Tibial artery (tissue), 4 donors: ENCODE measurements around the gene CALN1.

Experiments
- DNase-seq, 2 donors: peaks; one replicate each; pipeline ENCODE4 v3.0.0-alpha.2; 2019
- H3K27ac ChIP-seq, 2 donors: fragments of 200-600 bp; sonication (generic) in 1 of 2; 1 replicate in 1 of 2; 2 replicates in 1 of 2; pipeline ENCODE4 v1.5.1; 2018 to 2019; ENCODE audit warnings: mild to moderate bottlenecking in 1 of 2
- H3K27me3 ChIP-seq, 2 donors: fragments of 200-600 bp; sonication (generic) in 1 of 2; one replicate each; pipeline versions ENCODE4 v1.5.1 to v1.6.0; 2016 to 2019
- H3K36me3 ChIP-seq, 3 donors: fragments of 200-600 bp; sonication (generic) in 2 of 3; one replicate each; pipeline ENCODE4 v1.5.1; 2016 to 2019; ENCODE audit warnings: mild to moderate bottlenecking in 2 of 3
- H3K4me1 ChIP-seq, 4 donors: fragments of 200-600 bp; sonication (generic) in 2 of 4; 1 replicate in 3 of 4; 2 replicates in 1 of 4; pipeline ENCODE4 v1.5.1; 2016 to 2019
- H3K4me3 ChIP-seq, 2 donors: fragments of 200-600 bp; sonication (generic) in 1 of 2; 1 replicate in 1 of 2; 2 replicates in 1 of 2; pipeline ENCODE4 v1.5.1; 2018 to 2019; ENCODE audit warnings: mild to moderate bottlenecking in 2 of 2
- H3K9me3 ChIP-seq, 3 donors: fragments of 200-600 bp; sonication (generic) in 1 of 3; one replicate each; pipeline ENCODE4 v1.5.1; 2016 to 2019
- intact Hi-C: fragments of 100-400 bp; cut with DNase I; formaldehyde crosslinking; loops from one replicate; pipeline ENCODE4 v1.15.0; 2023; ENCODE audit warnings: low total_unique reads
- TF ChIP-seq, protein P1 (sequence below), 2 experiments: fragments of 200-600 bp in 1 of 2; fragments of 450-650 bp in 1 of 2; IDR thresholded peaks; one replicate each; pipeline ENCODE4 v1.5.1; 2017 to 2019; ENCODE audit warnings: antibody characterized with exemption in 2 of 2, mild to moderate bottlenecking in 1 of 2, moderate library complexity in 1 of 2

The CALN1 gene

DNA sequence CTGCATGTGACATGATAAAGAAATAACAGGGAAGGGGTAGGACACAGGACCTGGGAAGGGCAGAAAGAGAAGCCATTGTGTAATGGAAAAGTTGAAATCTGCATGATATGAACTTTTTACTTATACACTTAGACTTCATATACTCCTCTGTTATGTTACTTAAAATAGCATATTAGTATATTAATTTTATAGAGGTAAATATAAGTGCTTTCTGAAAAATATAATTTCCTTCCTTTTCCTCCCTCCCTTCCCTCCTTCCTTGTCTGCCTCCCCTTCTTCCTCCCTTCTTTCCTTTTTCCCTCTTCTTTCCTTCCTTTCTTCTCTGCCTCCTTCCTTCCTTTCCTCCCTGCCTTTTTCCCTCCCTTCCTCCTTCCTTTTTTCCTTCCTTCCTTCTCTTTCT is 363.7 kb downstream of the CALN1 start:
- no peak overlapping the region for H3K27ac ChIP-seq
- no peaks in the 10 kb centered on the region for H3K27me3 ChIP-seq
- intact Hi-C loops: no loop called here
- H3K9me3 ChIP-seq: peaks cover 0 to 8% (median 0%) of the 10 kb centered on the region in 3 donors
- H3K4me1 ChIP-seq: no peaks in the 10 kb centered on the region
- no peak overlapping the region for H3K4me3 ChIP-seq
- DNase-seq: no peak
- TF ChIP-seq, protein P1, sequence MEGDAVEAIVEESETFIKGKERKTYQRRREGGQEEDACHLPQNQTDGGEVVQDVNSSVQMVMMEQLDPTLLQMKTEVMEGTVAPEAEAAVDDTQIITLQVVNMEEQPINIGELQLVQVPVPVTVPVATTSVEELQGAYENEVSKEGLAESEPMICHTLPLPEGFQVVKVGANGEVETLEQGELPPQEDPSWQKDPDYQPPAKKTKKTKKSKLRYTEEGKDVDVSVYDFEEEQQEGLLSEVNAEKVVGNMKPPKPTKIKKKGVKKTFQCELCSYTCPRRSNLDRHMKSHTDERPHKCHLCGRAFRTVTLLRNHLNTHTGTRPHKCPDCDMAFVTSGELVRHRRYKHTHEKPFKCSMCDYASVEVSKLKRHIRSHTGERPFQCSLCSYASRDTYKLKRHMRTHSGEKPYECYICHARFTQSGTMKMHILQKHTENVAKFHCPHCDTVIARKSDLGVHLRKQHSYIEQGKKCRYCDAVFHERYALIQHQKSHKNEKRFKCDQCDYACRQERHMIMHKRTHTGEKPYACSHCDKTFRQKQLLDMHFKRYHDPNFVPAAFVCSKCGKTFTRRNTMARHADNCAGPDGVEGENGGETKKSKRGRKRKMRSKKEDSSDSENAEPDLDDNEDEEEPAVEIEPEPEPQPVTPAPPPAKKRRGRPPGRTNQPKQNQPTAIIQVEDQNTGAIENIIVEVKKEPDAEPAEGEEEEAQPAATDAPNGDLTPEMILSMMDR (IDR thresholded peaks at IDR 0.05): no peak
- H3K36me3 ChIP-seq: no peaks in the 10 kb centered on the region

DNA sequence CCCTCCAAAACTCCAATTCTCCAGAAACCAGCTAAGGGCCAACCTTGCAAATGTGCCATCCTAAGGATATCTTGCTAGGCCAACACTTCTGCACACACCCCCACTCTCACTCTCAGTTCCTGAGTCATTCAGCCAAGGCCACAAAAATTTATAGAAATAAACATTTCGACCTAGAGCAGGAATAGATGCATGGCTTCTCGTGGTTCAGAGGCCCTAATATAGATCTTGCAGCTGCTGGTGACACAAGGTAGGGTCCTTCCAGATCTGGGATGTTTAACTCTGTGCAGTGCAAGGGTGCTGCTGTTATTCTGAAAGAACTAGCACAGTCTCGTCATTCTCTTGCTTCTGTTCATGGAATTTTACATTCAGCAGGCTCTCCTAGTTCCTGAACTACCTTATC is 369.3 kb downstream of the CALN1 start:
- H3K27me3 ChIP-seq: no peaks in the 10 kb centered on the region
- intact Hi-C loops: no loop called here
- TF ChIP-seq, protein P1 (IDR thresholded peaks at IDR 0.05): no peak
- no peaks in the 10 kb centered on the region for H3K36me3 ChIP-seq
- no peaks in the 10 kb centered on the region for H3K9me3 ChIP-seq
- no peak for DNase-seq
- H3K4me3 ChIP-seq: no peak overlapping the region
- no peak overlapping the region for H3K27ac ChIP-seq
- H3K4me1 ChIP-seq: no peaks in the 10 kb centered on the region

DNA sequence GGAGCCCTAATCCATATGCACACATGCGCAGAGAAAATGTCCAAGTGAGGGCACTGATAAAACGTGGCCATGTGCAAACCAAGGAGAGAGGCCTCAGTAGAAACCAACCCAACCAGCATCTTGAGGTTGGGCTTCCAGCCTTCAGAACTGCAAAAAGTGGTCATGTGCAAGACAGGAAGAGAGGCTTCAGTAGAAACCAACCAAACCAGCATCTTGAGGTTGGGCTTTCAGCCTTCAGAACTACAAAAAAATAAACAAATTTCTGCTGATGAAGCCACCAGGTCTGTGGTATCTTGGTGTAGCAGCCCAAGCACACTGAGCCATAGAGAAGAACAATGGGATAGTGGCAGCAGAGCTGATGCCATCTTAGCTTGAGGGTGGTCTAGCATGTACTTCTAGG is 371.5 kb downstream of the CALN1 start:
- H3K36me3 ChIP-seq: no peaks in the 10 kb centered on the region
- no peak overlapping the region for H3K4me3 ChIP-seq
- TF ChIP-seq, protein P1 (IDR thresholded peaks at IDR 0.05): no peak
- no peaks in the 10 kb centered on the region for H3K4me1 ChIP-seq
- DNase-seq: no peak
- no peak overlapping the region for H3K27ac ChIP-seq
- no peaks in the 10 kb centered on the region for H3K27me3 ChIP-seq
- H3K9me3 ChIP-seq: no peaks in the 10 kb centered on the region
- intact Hi-C loops: no loop called here

DNA sequence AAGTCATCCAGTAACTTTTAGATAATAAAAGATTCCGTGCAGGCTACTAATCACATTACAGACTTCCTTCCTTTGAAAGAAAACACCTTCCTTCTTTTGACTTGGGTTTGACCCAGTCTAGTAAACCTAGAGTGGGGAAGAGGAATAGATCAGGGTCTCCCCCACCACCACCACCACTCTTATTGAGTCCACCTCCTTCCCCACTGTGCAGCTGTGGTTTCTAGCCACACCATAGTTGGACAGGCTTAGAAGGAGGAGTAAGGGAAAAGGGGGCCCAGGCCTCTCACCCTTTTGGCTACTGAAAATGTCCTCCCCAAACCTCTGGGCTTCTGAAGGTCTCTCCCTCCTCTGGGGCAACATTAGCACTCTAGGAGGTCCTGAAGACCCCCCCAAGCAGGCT is 372.7 kb downstream of the CALN1 start:
- no peaks in the 10 kb centered on the region for H3K36me3 ChIP-seq
- no peaks in the 10 kb centered on the region for H3K27me3 ChIP-seq
- no peak overlapping the region for H3K27ac ChIP-seq
- no peaks in the 10 kb centered on the region for H3K4me1 ChIP-seq
- TF ChIP-seq, protein P1 (IDR thresholded peaks at IDR 0.05): no peak
- H3K4me3 ChIP-seq: no peak overlapping the region
- H3K9me3 ChIP-seq: no peaks in the 10 kb centered on the region
- DNase-seq: no peak
- intact Hi-C loops: no loop called here

DNA sequence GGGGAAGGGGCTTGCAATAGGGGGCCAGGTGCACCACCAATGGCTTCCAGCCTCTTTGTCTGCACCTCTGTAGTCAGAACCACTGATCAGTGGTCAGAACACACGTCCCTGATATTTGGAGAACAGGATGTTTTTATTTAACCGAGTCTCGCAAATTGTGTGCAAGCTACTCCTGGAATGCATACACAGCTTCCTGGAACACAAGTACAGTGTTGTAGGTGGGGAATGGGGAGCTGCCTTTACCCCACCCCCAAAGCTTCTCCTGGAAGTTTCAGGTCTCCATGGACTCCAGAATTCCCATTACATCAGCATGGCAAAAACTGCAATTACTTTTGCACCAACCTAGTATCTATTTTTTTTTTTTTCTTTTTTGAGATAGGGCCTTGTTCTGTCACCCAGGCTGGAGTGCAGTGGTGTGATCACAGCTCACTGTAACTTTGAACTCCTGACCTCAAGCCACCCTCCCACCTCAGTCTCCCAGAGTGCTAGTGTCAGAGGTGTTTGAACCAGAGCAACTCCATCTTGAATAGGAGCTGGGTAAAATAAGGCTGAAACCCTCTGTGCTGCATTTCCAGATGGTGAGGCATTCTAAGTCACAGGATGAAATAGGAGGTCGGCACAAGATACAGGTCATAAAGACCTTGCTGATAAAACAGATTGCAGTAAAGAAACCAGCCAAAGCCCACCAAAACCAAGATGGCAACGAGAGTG is 374.0 kb downstream of the CALN1 start:
- intact Hi-C loops: no loop called here
- Histone ChIP-seq H3K4me3 (no peak overlapping the region), H3K9me3 (no peaks in the 10 kb centered on the region), H3K4me1 (no peaks in the 10 kb centered on the region), H3K27me3 (no peaks in the 10 kb centered on the region), H3K36me3 (no peaks in the 10 kb centered on the region), H3K27ac (no peak overlapping the region)
- DNase-seq: no peak
- TF ChIP-seq, protein P1 (IDR thresholded peaks at IDR 0.05): no peak

DNA sequence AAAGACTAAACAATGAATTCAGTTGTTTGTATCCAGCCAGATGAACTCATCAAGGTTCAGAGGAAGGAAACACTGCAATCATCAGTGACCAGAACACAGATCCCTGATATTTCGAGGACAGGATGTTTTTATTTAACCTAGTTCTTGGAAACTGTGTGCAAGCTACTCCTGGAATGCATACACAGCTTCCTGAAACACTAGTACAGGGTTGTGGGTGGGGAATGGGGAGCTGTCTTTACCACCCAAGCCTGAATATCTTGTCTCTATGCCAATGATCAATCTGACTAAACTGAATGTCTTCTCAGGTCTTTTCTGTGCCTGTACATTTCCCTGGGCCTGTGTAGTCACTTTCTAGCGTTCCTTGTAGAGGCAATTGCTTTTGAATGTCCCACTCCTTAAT is 374.6 kb downstream of the CALN1 start:
- TF ChIP-seq, protein P1 (IDR thresholded peaks at IDR 0.05): no peak
- intact Hi-C loops: no loop called here
- DNase-seq: no peak

More for the DNA sequence above, 374.6 kb downstream of the CALN1 start:
- no peaks in the 10 kb centered on the region for H3K4me1 ChIP-seq
- no peak overlapping the region for H3K4me3 ChIP-seq
- H3K9me3 ChIP-seq: no peaks in the 10 kb centered on the region
- H3K36me3 ChIP-seq: no peaks in the 10 kb centered on the region
- H3K27me3 ChIP-seq: no peaks in the 10 kb centered on the region
- no peak overlapping the region for H3K27ac ChIP-seq
